Measurements from ENCODE around the gene SLC5A6.

SLC5A6 gene

GRCh38 chr2:27171351-27171848, 40.7 kb downstream of the SLC5A6 start:
- DNase-seq (ENCODE audit: low read depth), result no peak

GRCh38 chr2:27170581-27171337, 41.3 kb downstream of the SLC5A6 start:
- no peak for DNase-seq (ENCODE audit: low read depth)

- DNase-seq (ENCODE audit: low read depth), result no peak
Measured at GRCh38 chr2:27164960-27165763, 46.9 kb downstream of the SLC5A6 start.

- no peak for DNase-seq (ENCODE audit: low read depth)
Measured at GRCh38 chr2:27162151-27163121, 49.6 kb downstream of the SLC5A6 start.

GRCh38 chr2:27160191-27160590, 51.9 kb downstream of the SLC5A6 start:
- DNase-seq (ENCODE audit: low read depth), result no peak

GRCh38 chr2:27159271-27159670, 52.8 kb downstream of the SLC5A6 start:
- DNase-seq (ENCODE audit: low read depth), result no peak

GRCh38 chr2:27158468-27158867, 53.6 kb downstream of the SLC5A6 start:
- no peak for DNase-seq (ENCODE audit: low read depth)

GRCh38 chr2:27155069-27155520, 57.0 kb downstream of the SLC5A6 start:
- no peak for DNase-seq (ENCODE audit: low read depth)

- DNase-seq (ENCODE audit: low read depth), result no peak
Measured at GRCh38 chr2:27154488-27154887, 57.6 kb downstream of the SLC5A6 start.

GRCh38 chr2:27152796-27153464, 59.1 kb downstream of the SLC5A6 start:
- no peak for DNase-seq (ENCODE audit: low read depth)

- no peak for DNase-seq (ENCODE audit: low read depth)
Measured at GRCh38 chr2:27152102-27152795, 59.8 kb downstream of the SLC5A6 start.

- no peak for DNase-seq (ENCODE audit: low read depth)
Measured at GRCh38 chr2:27150639-27151230, 61.3 kb downstream of the SLC5A6 start.

All from GM04504 (cell line).